ENCODE measurements around the gene RFTN1. TPM values are rescaled to one million over a fixed set of nuclear protein-coding genes. Genes with fewer than 3 reads are reported as not detected.

Gene RFTN1
- total and polyA plus RNA-seq, 2 donors (not counting 3 experiments of a cell fraction or from before 2014, with no cell fraction given), result 40.3 to 43.3 TPM

DNA sequence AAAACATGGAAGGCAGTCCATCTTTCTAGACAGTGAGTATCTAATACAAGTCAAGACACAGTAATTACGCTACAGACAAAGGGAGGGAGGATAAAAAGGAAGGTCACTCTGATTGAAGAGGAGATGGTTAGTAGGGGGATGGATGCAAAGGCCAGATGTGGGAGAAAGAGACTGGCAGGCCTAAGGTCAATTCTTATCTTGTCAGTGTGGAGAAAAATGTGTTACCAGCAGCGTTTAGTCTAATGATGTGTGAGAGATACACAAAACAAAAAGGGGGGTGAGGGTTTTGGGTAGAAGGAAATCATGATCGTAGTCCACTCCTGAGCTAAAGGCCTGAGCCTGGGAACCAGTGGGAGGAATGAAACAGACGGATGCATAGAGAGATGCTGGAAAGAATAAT lies 46.7 kb downstream of the RFTN1 start:
- H3K27ac ChIP-seq (ENCODE audit: insufficient read depth, low read depth, low read length), result no peak overlapping the region
- POLR2A ChIA-PET, result no interaction called here
- H2AFZ ChIP-seq (ENCODE audit: low read depth, low read length), result no peak overlapping the region
- no peak overlapping the region for H3K9ac ChIP-seq (replicated peaks; ENCODE audit: extremely low read depth, insufficient read depth, low read length)
- CTCF ChIA-PET, result no interaction called here
- H3K9me3 ChIP-seq (replicated peaks; ENCODE audit: control insufficient read depth, insufficient read depth, low read length), result no peaks in the 10 kb centered on the region
- H3K4me2 ChIP-seq (ENCODE audit: insufficient read depth, low read length), result no peak overlapping the region
- no TSS peak for BruUV-seq (replicated peaks)
- H3K4me3 ChIP-seq (replicated peaks in 1 of 3; ENCODE audit: insufficient read depth in 1 of 3, low read depth in 1 of 3, low read length in 3 of 3), result no peak overlapping the region
- peaks cover 22% of the 10 kb centered on the region for H3K4me1 ChIP-seq (ENCODE audit: control insufficient read depth, extremely low read depth, insufficient read depth, low read length)
- no peaks in the 10 kb centered on the region for H4K20me1 ChIP-seq (replicated peaks; ENCODE audit: control insufficient read depth, extremely low read depth, insufficient read depth, low read length)
- TF ChIP-seq POLR2A (IDR thresholded peaks at IDR 0.05; ENCODE audit: low read depth, low read length) (no peak), POLR2AphosphoS5 (IDR thresholded peaks at IDR 0.05; ENCODE audit: insufficient read depth, low read depth, low read length) (no peak), EZH2 (IDR thresholded peaks at IDR 0.05; ENCODE audit: borderline replicate concordance, low read depth, low read length, severe bottlenecking) (no peak), MYC (IDR thresholded peaks at IDR 0.05; ENCODE audit: low read depth, low read length) (no peak), GATA2 (IDR thresholded peaks at IDR 0.05; ENCODE audit: insufficient read depth, insufficient read length, low read depth, low read length) (no peak), JUN (IDR thresholded peaks at IDR 0.05; ENCODE audit: borderline replicate concordance, insufficient read depth, insufficient read length, low read depth) (no peak), CTCF (IDR thresholded peaks at IDR 0.05; ENCODE audit: extremely low read depth in 1 of 2, insufficient read depth in 1 of 2, low read depth in 1 of 2, low read length in 2 of 2) (no peak), FOS (IDR thresholded peaks at IDR 0.05; ENCODE audit: borderline replicate concordance, insufficient read depth, low read length) (no peak)
- TF ChIP-seq, protein P1, sequence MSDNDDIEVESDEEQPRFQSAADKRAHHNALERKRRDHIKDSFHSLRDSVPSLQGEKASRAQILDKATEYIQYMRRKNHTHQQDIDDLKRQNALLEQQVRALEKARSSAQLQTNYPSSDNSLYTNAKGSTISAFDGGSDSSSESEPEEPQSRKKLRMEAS (IDR thresholded peaks at IDR 0.05; ENCODE audit: insufficient read depth, insufficient read length), result no peak
- no peak for FAIRE-seq
- H3K9me1 ChIP-seq (replicated peaks; ENCODE audit: control insufficient read depth, extremely low read depth, insufficient read depth, low read length), result no peaks in the 10 kb centered on the region
- H3K36me3 ChIP-seq (ENCODE audit: control insufficient read depth in 2 of 2, extremely low read depth in 1 of 2, insufficient read depth in 2 of 2, low read length in 2 of 2), result no peaks in the 10 kb centered on the region
- no peak for DNase-seq (ENCODE audit: low read depth, low spot score)
- dilution Hi-C loops (cut with MboI; ENCODE audit: extremely low pct_ligation_motif_present, low sequenced_read_pairs) (no loop called here), intact Hi-C loops (cut with micrococcal nuclease) (no loop called here)
- peaks cover 4% of the 10 kb centered on the region for H3K79me2 ChIP-seq (ENCODE audit: control insufficient read depth, insufficient read depth, low read length)
- H3K27me3 ChIP-seq (ENCODE audit: control insufficient read depth in 2 of 2, insufficient read depth in 2 of 2, low read length in 2 of 2), result no peaks in the 10 kb centered on the region
